HT-29 (cell line): Measurements from ENCODE around the gene STAT5B. TPM values are rescaled to one million over a fixed set of nuclear protein-coding genes. Genes with fewer than 3 reads are reported as not detected.
"Not testable (repeated sequence)": the region's sequence is repeated elsewhere in the genome, so short reads cannot be mapped to it uniquely, and the experiment has no call there.

ENCODE experiments used
- DNase-seq: peaks from one replicate; pipeline ENCODE4 v3.0.0-alpha.2; 2015; ENCODE audit warnings: low spot score
- total RNA-seq: library from RNA; depleted of rRNA; stranded (reverse); fragments of >200 nt; shearing (Covaris generic); gene quantifications from 2 replicates; pipeline ENCODE4 v1.2.3, GENCODE V29; 2014

The STAT5B gene
- total RNA-seq, 1 experiment from 2014 or later: 11.1 TPM

GRCh38 chr17:42306385-42306667, 30.1 kb upstream of the STAT5B start:
- no peak for DNase-seq

GRCh38 chr17:42305543-42306384, 29.6 kb upstream of the STAT5B start:
- no peak for DNase-seq

- DNase-seq: not testable (repeated sequence)
Measured at GRCh38 chr17:42305031-42305330, 28.8 kb upstream of the STAT5B start.

- no peak for DNase-seq
Measured at GRCh38 chr17:42304187-42305030, 28.2 kb upstream of the STAT5B start.

- DNase-seq: no peak
Measured at GRCh38 chr17:42303694-42304093, 27.5 kb upstream of the STAT5B start.

GRCh38 chr17:42301022-42301421, 24.8 kb upstream of the STAT5B start:
- DNase-seq: no peak

- not testable (repeated sequence) for DNase-seq
Measured at GRCh38 chr17:42299913-42300312, 23.7 kb upstream of the STAT5B start.

- not testable (repeated sequence) for DNase-seq
Measured at GRCh38 chr17:42299361-42299760, 23.2 kb upstream of the STAT5B start.

- not testable (repeated sequence) for DNase-seq
Measured at GRCh38 chr17:42297775-42298174, 21.6 kb upstream of the STAT5B start.

GRCh38 chr17:42296012-42296411, 19.8 kb upstream of the STAT5B start:
- no peak for DNase-seq

- no peak for DNase-seq
Measured at GRCh38 chr17:42294469-42295398, 18.5 kb upstream of the STAT5B start.

- no peak for DNase-seq
Measured at GRCh38 chr17:42291129-42291528, 14.9 kb upstream of the STAT5B start.

GRCh38 chr17:42290577-42290976, 14.4 kb upstream of the STAT5B start:
- no peak for DNase-seq

- no peak for DNase-seq
Measured at GRCh38 chr17:42289611-42290181, 13.5 kb upstream of the STAT5B start.

- DNase-seq: no peak
Measured at GRCh38 chr17:42288803-42289610, 12.8 kb upstream of the STAT5B start.

- peak; percentile 58 for DNase-seq
Measured at GRCh38 chr17:42287977-42288802, 12.0 kb upstream of the STAT5B start, which contains the start of gene STAT5A. Gene STAT5A (plus strand): TSS chr17:42288498. CDS start chr17:42289412, 914 bp downstream.

GRCh38 chr17:42287305-42287976, 11.2 kb upstream of the STAT5B start:
- no peak for DNase-seq

GRCh38 chr17:42286411-42287221, 10.4 kb upstream of the STAT5B start:
- no peak for DNase-seq
